Measurements from ENCODE around the gene NNT.

Gene NNT

DNA sequence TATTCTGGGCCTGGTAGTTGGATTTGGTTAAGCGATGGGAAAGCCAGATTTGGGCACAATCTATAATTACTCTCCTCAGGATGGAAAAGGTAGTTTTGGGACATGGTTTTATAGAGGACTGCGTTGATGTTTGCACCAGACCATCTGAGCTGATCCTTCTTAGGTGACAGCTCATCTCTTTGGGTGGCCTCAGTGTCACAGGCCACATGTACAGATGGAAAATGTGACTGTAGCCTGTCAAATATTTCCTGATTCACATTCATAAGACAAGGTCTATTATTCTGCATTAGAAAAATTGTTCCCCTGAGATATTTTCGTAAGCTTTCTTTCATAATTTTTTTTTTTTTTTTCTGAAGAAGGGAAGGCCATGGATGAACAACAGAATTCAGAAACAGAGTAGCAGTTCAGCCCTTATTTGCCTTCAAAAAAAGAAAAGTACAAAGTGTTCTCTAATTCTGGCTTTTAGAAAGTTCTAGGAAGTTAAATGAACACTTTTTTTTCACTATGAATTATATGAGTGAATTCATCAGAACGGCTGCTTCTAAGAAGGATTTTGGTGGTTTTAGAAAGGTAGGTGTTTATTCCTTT is 81.0 kb downstream of the NNT start:
- Histone ChIP-seq H2BK15ac (ENCODE audit: low read depth, poor library complexity, severe bottlenecking) (no peak overlapping the region), H3K79me1 (replicated peaks; ENCODE audit: low read length, poor library complexity, severe bottlenecking) (peaks cover 7% of the 10 kb centered on the region), H2BK12ac (ENCODE audit: low read length in 2 of 2) (no peak overlapping the region), H3K36me3 (ENCODE audit: control insufficient read depth in 1 of 2, insufficient read depth in 2 of 2, low read depth in 1 of 2, low read length in 2 of 2) (peaks cover 0 to 24% of the 10 kb centered on the region in 2 experiments), H3K27ac (ENCODE audit: low read length, poor library complexity, severe bottlenecking) (no peak overlapping the region), H3K18ac (ENCODE audit: low read depth in 1 of 2, low read length in 2 of 2) (no peak overlapping the region), H2AK5ac (ENCODE audit: low read length, severe bottlenecking) (no peak overlapping the region), H3K27me3 (ENCODE audit: control insufficient read depth in 1 of 2, insufficient read depth in 1 of 2, low read length in 2 of 2) (no peaks in the 10 kb centered on the region), H3K4me3 (ENCODE audit: insufficient read depth in 1 of 2, low read depth in 1 of 2, low read length in 2 of 2) (no peak overlapping the region), H3K9ac (ENCODE audit: low read length) (no peak overlapping the region), H2BK5ac (ENCODE audit: low read depth, low read length, poor library complexity, severe bottlenecking) (no peak overlapping the region), H2BK120ac (ENCODE audit: low read depth, low read length) (no peak overlapping the region), H3K9me3 (ENCODE audit: control insufficient read depth, low read length) (no peaks in the 10 kb centered on the region), H3K4ac (ENCODE audit: low read depth in 1 of 2, low read length in 2 of 2) (no peak overlapping the region), H3K14ac (ENCODE audit: low read length in 2 of 2) (no peak overlapping the region), H3K4me1 (ENCODE audit: control insufficient read depth, insufficient read depth, low read depth, low read length) (no peaks in the 10 kb centered on the region), H3K23ac (ENCODE audit: low read length in 2 of 2) (no peak overlapping the region), H3K4me2 (ENCODE audit: low read length, poor library complexity, severe bottlenecking) (no peak overlapping the region), H2AFZ (ENCODE audit: low read depth, low read length) (no peak overlapping the region), H4K91ac (ENCODE audit: low read length) (no peak overlapping the region), H4K8ac (ENCODE audit: low read length) (no peak overlapping the region)
- DNase-seq = no peak
- 96% methylated on average over 3 of the region's 4 CpGs for WGBS

DNA sequence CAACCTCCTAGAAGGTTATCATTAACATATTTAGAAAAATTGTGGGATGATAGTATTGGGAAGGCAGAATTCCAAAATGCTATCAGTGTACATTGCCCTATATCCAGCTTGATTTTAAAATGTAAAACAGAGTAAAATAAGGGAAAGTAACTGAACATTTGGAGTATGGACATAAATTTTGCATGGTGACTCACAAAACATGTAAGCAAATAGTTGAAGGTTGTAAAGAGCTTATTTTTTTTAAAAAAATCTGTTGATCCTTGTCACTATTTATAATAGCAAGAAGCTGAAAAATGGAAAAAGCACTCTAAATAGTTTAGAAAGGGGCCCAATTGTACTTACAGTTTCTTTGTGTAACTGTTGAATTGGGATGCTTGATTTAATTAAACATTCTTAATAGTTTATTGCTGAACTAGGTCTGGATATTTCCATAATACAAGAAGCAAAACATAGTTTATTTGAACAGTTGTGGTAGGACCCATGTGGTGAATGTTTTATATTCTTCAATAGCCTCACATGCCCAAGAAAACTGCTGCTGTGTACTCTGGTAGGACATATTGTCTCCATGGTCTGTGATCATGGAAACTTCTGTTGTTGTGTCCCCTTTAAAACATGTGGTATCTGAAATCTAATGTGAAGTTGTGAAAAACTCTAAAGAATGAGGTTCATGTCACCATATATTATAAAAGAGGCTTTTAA is 82.4 kb downstream of the NNT start:
- peak; percentile 56 for DNase-seq
- Histone ChIP-seq H3K23ac (ENCODE audit: low read length in 2 of 2) (no peak overlapping the region), H3K4me3 (ENCODE audit: insufficient read depth in 1 of 2, low read depth in 1 of 2, low read length in 2 of 2) (no peak overlapping the region), H2BK15ac (ENCODE audit: low read depth, poor library complexity, severe bottlenecking) (no peak overlapping the region), H3K9me3 (ENCODE audit: control insufficient read depth, low read length) (no peaks in the 10 kb centered on the region), H4K91ac (ENCODE audit: low read length) (no peak overlapping the region), H3K4me1 (ENCODE audit: control insufficient read depth, insufficient read depth, low read depth, low read length) (no peaks in the 10 kb centered on the region), H3K18ac (ENCODE audit: low read depth in 1 of 2, low read length in 2 of 2) (no peak overlapping the region), H3K4me2 (ENCODE audit: low read length, poor library complexity, severe bottlenecking) (no peak overlapping the region), H3K27ac (ENCODE audit: low read length, poor library complexity, severe bottlenecking) (no peak overlapping the region), H3K79me1 (replicated peaks; ENCODE audit: low read length, poor library complexity, severe bottlenecking) (peaks cover 7% of the 10 kb centered on the region), H2BK5ac (ENCODE audit: low read depth, low read length, poor library complexity, severe bottlenecking) (no peak overlapping the region), H3K27me3 (ENCODE audit: control insufficient read depth in 1 of 2, insufficient read depth in 1 of 2, low read length in 2 of 2) (no peaks in the 10 kb centered on the region), H2BK12ac (ENCODE audit: low read length in 2 of 2) (no peak overlapping the region), H2AFZ (ENCODE audit: low read depth, low read length) (no peak overlapping the region), H4K8ac (ENCODE audit: low read length) (no peak overlapping the region), H3K9ac (ENCODE audit: low read length) (no peak overlapping the region), H3K14ac (ENCODE audit: low read length in 2 of 2) (no peak overlapping the region), H3K4ac (ENCODE audit: low read depth in 1 of 2, low read length in 2 of 2) (no peak overlapping the region), H3K36me3 (ENCODE audit: control insufficient read depth in 1 of 2, insufficient read depth in 2 of 2, low read depth in 1 of 2, low read length in 2 of 2) (peaks cover 0 to 21% of the 10 kb centered on the region in 2 experiments), H2BK120ac (ENCODE audit: low read depth, low read length) (no peak overlapping the region), H2AK5ac (ENCODE audit: low read length, severe bottlenecking) (no peak overlapping the region)

GRCh38 chr5:43687275-43687674 is 84.3 kb downstream of the NNT start:
- Histone ChIP-seq H3K9me3 (ENCODE audit: control insufficient read depth, low read length) (no peaks in the 10 kb centered on the region), H3K4ac (ENCODE audit: low read depth in 1 of 2, low read length in 2 of 2) (no peak overlapping the region), H3K27ac (ENCODE audit: low read length, poor library complexity, severe bottlenecking) (no peak overlapping the region), H4K8ac (ENCODE audit: low read length) (no peak overlapping the region), H3K27me3 (ENCODE audit: control insufficient read depth in 1 of 2, insufficient read depth in 1 of 2, low read length in 2 of 2) (no peaks in the 10 kb centered on the region), H2AFZ (ENCODE audit: low read depth, low read length) (no peak overlapping the region), H3K4me1 (ENCODE audit: control insufficient read depth, insufficient read depth, low read depth, low read length) (no peaks in the 10 kb centered on the region), H3K18ac (ENCODE audit: low read depth in 1 of 2, low read length in 2 of 2) (no peak overlapping the region), H3K4me2 (ENCODE audit: low read length, poor library complexity, severe bottlenecking) (no peak overlapping the region), H3K9ac (ENCODE audit: low read length) (no peak overlapping the region), H2BK5ac (ENCODE audit: low read depth, low read length, poor library complexity, severe bottlenecking) (no peak overlapping the region), H3K36me3 (ENCODE audit: control insufficient read depth in 1 of 2, insufficient read depth in 2 of 2, low read depth in 1 of 2, low read length in 2 of 2) (peaks cover 0 to 16% of the 10 kb centered on the region in 2 experiments), H3K23ac (ENCODE audit: low read length in 2 of 2) (no peak overlapping the region), H2BK120ac (ENCODE audit: low read depth, low read length) (no peak overlapping the region), H4K91ac (ENCODE audit: low read length) (no peak overlapping the region), H3K79me1 (replicated peaks; ENCODE audit: low read length, poor library complexity, severe bottlenecking) (peaks cover 9% of the 10 kb centered on the region), H2AK5ac (ENCODE audit: low read length, severe bottlenecking) (no peak overlapping the region), H3K14ac (ENCODE audit: low read length in 2 of 2) (no peak overlapping the region), H2BK12ac (ENCODE audit: low read length in 2 of 2) (no peak overlapping the region), H2BK15ac (ENCODE audit: low read depth, poor library complexity, severe bottlenecking) (no peak overlapping the region), H3K4me3 (ENCODE audit: insufficient read depth in 1 of 2, low read depth in 1 of 2, low read length in 2 of 2) (no peak overlapping the region)
- WGBS = no CpG with 5 or more reads among the region's 3 CpGs
- no peak for DNase-seq

- H3K4me1 ChIP-seq (ENCODE audit: control insufficient read depth, insufficient read depth, low read depth, low read length) = no peaks in the 10 kb centered on the region
- H2BK12ac ChIP-seq (ENCODE audit: low read length in 2 of 2) = no peak overlapping the region
- no peak overlapping the region for H4K8ac ChIP-seq (ENCODE audit: low read length)
- no peak overlapping the region for H2BK15ac ChIP-seq (ENCODE audit: low read depth, poor library complexity, severe bottlenecking)
- H3K27me3 ChIP-seq (ENCODE audit: control insufficient read depth in 1 of 2, insufficient read depth in 1 of 2, low read length in 2 of 2) = no peaks in the 10 kb centered on the region
- H2AFZ ChIP-seq (ENCODE audit: low read depth, low read length) = no peak overlapping the region
- no peak overlapping the region for H2AK5ac ChIP-seq (ENCODE audit: low read length, severe bottlenecking)
- no peak overlapping the region for H3K23ac ChIP-seq (ENCODE audit: low read length in 2 of 2)
- H2BK120ac ChIP-seq (ENCODE audit: low read depth, low read length) = no peak overlapping the region
- no peak overlapping the region for H3K27ac ChIP-seq (ENCODE audit: low read length, poor library complexity, severe bottlenecking)
- WGBS = 98% methylated on average over 4 of the region's 4 CpGs
- H3K4me3 ChIP-seq (ENCODE audit: insufficient read depth in 1 of 2, low read depth in 1 of 2, low read length in 2 of 2) = no peak overlapping the region
- H3K14ac ChIP-seq (ENCODE audit: low read length in 2 of 2) = no peak overlapping the region
- peaks cover 2% of the 10 kb centered on the region for H3K9me3 ChIP-seq (ENCODE audit: control insufficient read depth, low read length)
- no peak overlapping the region for H4K91ac ChIP-seq (ENCODE audit: low read length)
- no peak overlapping the region for H3K4me2 ChIP-seq (ENCODE audit: low read length, poor library complexity, severe bottlenecking)
- no peak overlapping the region for H3K18ac ChIP-seq (ENCODE audit: low read depth in 1 of 2, low read length in 2 of 2)
- no peak overlapping the region for H3K9ac ChIP-seq (ENCODE audit: low read length)
- H2BK5ac ChIP-seq (ENCODE audit: low read depth, low read length, poor library complexity, severe bottlenecking) = no peak overlapping the region
- H3K79me1 ChIP-seq (replicated peaks; ENCODE audit: low read length, poor library complexity, severe bottlenecking) = peaks cover 8% of the 10 kb centered on the region
- no peak for DNase-seq
- H3K36me3 ChIP-seq (ENCODE audit: control insufficient read depth in 1 of 2, insufficient read depth in 2 of 2, low read depth in 1 of 2, low read length in 2 of 2) = peaks cover 0 to 10% of the 10 kb centered on the region in 2 experiments
- no peak overlapping the region for H3K4ac ChIP-seq (ENCODE audit: low read depth in 1 of 2, low read length in 2 of 2)
Observed at GRCh38 chr5:43691275-43691674, 88.3 kb downstream of the NNT start.
